ENCODE results near the gene YTHDF1.

The YTHDF1 gene

DNA sequence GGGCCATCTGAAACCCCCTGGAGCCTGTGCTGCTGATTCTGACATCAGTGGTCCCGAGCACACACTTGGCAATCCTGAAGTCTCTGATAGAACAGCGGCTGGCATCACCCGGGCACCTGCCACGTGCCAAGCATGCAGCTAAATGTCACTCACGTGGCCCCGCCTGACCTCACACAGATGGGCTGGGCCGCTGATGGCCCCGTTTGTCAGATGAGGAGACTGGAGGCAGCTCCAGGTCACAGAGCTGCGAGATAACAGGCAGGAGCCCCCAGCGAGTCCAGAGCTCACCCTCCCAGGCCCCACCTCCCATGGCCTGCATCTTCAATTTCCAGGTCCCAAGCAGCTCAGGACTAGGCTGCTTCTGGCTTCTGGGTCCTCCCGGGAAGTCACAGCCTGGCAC is 67.2 kb downstream of the YTHDF1 start:
- H3K4me1 Mint-ChIP-seq = no peaks in the 10 kb centered on the region
- no peak overlapping the region for H3K4me3 Mint-ChIP-seq
- H3K27me3 Mint-ChIP-seq = peaks cover 84% of the 10 kb centered on the region
- ATAC-seq = no peak
- no peak overlapping the region for H3K27ac Mint-ChIP-seq
- H3K9me3 Mint-ChIP-seq = peaks cover 17% of the 10 kb centered on the region
- peaks cover 8% of the 10 kb centered on the region for H3K36me3 Mint-ChIP-seq

DNA sequence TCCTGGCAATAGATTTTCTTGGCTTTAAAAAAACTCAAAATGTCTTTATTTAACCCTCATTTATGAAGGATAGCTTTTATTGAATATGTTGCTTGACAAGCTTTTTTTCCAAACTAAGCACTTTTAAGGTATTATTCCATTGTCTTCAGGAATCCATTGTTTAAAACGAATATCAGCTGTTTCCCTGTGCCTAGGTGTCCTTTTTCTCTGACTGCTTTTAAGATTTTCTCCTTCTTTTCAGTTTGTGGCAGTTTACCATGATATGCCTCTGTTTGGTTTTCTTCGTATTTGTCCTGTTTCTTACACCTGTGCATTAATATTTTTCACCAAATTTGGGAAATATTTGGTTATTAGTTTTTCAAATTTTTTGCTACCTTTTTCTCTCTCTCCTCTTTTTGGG is 68.4 kb downstream of the YTHDF1 start:
- no peak for ATAC-seq
- Mint-ChIP-seq H3K9me3 (peaks cover 19% of the 10 kb centered on the region), H3K4me3 (no peak overlapping the region), H3K27me3 (peaks cover 73% of the 10 kb centered on the region), H3K4me1 (no peaks in the 10 kb centered on the region), H3K36me3 (peaks cover 8% of the 10 kb centered on the region), H3K27ac (no peak overlapping the region)
